HEK293 (cell line): ENCODE measurements around the gene PSMB9.

ENCODE experiments used
- CTCF ChIA-PET: fragments of 350-600 bp; formaldehyde crosslinking; extraction: SDS; loops from one replicate; lab custom pipeline; 2021; ENCODE audit warnings: antibody characterized with exemption; lab: Yijun Ruan, JAX
- POLR2A ChIA-PET: fragments of 300-600 bp; formaldehyde crosslinking; extraction: SDS; loops from one replicate; lab custom pipeline; 2020; ENCODE audit warnings: antibody characterized with exemption, inconsistent platforms; lab: Yijun Ruan, JAX
- H3K27ac ChIP-seq: fragments of 200-500 bp; sonication (Bioruptor generic); 2 replicates; pipeline ENCODE4 v1.5.1; 2014; ENCODE audit warnings: low read depth, low read length, control low read depth, inconsistent platforms; ENCODE audit errors: extremely low read depth
- H3K36me3 ChIP-seq, 2 experiments: fragments of 200-500 bp in 1 of 2; sonication (Bioruptor generic) in 1 of 2; 1 replicate in 1 of 2; 2 replicates in 1 of 2; pipeline ENCODE4 v1.5.1; 2014 to 2017; ENCODE audit warnings: inconsistent platforms in 2 of 2, low read length in 2 of 2; ENCODE audit not compliant: control insufficient read depth in 2 of 2, insufficient read depth in 1 of 2
- H3K4me1 ChIP-seq: fragments of 200-500 bp; sonication (Bioruptor generic); 2 replicates; pipeline ENCODE4 v1.5.1; 2014; ENCODE audit warnings: mild to moderate bottlenecking, low read length, inconsistent platforms; ENCODE audit not compliant: control insufficient read depth, insufficient read depth
- H3K4me3 ChIP-seq: 2 replicates; pipeline ENCODE4 v1.5.1; 2011; ENCODE audit warnings: low read depth, mild to moderate bottlenecking, control low read depth, low read length, moderate library complexity
- H3K9me3 ChIP-seq: fragments of 200-500 bp; sonication (Bioruptor generic); 2 replicates; pipeline ENCODE4 v1.5.1; 2014; ENCODE audit warnings: low read depth, low read length, inconsistent platforms; ENCODE audit not compliant: control insufficient read depth, insufficient read depth
- KLF7 ChIP-seq: fragments of 450-650 bp; formaldehyde crosslinking; IDR thresholded peaks from 2 replicates; pipeline ENCODE4 v1.5.1; 2016; ENCODE audit warnings: missing biosample characterization, missing genetic modification characterization, borderline replicate concordance
- OSR2 ChIP-seq: fragments of 450-650 bp; formaldehyde crosslinking; IDR thresholded peaks from 2 replicates; pipeline ENCODE4 v1.5.1; 2016; ENCODE audit warnings: missing biosample characterization, missing genetic modification characterization
- REST ChIP-seq: fragments of 450-650 bp; formaldehyde crosslinking; IDR thresholded peaks from 2 replicates; pipeline ENCODE4 v1.5.1; 2016; ENCODE audit warnings: missing biosample characterization, missing genetic modification characterization
- SP3 ChIP-seq: fragments of 450-650 bp; formaldehyde crosslinking; IDR thresholded peaks from 2 replicates; pipeline ENCODE4 v1.5.1; 2016; ENCODE audit warnings: missing biosample characterization, missing genetic modification characterization
- YY2 ChIP-seq: fragments of 450-650 bp; formaldehyde crosslinking; IDR thresholded peaks from 2 replicates; pipeline ENCODE4 v1.5.1; 2016; ENCODE audit warnings: missing biosample characterization, missing genetic modification characterization
- ZNF10 ChIP-seq: fragments of 450-650 bp; formaldehyde crosslinking; IDR thresholded peaks from 2 replicates; pipeline ENCODE4 v1.5.1; 2017; ENCODE audit warnings: missing biosample characterization, missing genetic modification characterization
- ZNF138 ChIP-seq: fragments of 450-650 bp; formaldehyde crosslinking; IDR thresholded peaks from 2 replicates; pipeline ENCODE4 v1.5.1; 2016; ENCODE audit warnings: missing biosample characterization, missing genetic modification characterization, borderline replicate concordance
- ZNF155 ChIP-seq: fragments of 450-650 bp; formaldehyde crosslinking; IDR thresholded peaks from 2 replicates; pipeline ENCODE4 v1.5.1; 2016; ENCODE audit warnings: missing biosample characterization, missing genetic modification characterization
- ZNF23 ChIP-seq: fragments of 450-650 bp; formaldehyde crosslinking; IDR thresholded peaks from 2 replicates; pipeline ENCODE4 v1.5.1; 2016; ENCODE audit warnings: missing biosample characterization, missing genetic modification characterization, borderline replicate concordance
- ZNF24 ChIP-seq: fragments of 450-650 bp; formaldehyde crosslinking; IDR thresholded peaks from 2 replicates; pipeline ENCODE4 v1.5.1; 2016; ENCODE audit warnings: missing biosample characterization, missing genetic modification characterization
- ZNF292 ChIP-seq: fragments of 450-650 bp; formaldehyde crosslinking; IDR thresholded peaks from 2 replicates; pipeline ENCODE4 v1.5.1; 2016; ENCODE audit warnings: low read depth, missing biosample characterization, missing genetic modification characterization, borderline replicate concordance
- ZNF311 ChIP-seq: fragments of 450-650 bp; formaldehyde crosslinking; IDR thresholded peaks from 2 replicates; pipeline ENCODE4 v1.5.1; 2017; ENCODE audit warnings: missing biosample characterization, missing genetic modification characterization, borderline replicate concordance
- ZNF324 ChIP-seq: fragments of 450-650 bp; formaldehyde crosslinking; IDR thresholded peaks from 2 replicates; pipeline ENCODE4 v1.5.1; 2016; ENCODE audit warnings: missing biosample characterization, missing genetic modification characterization
- ZNF335 ChIP-seq: fragments of 450-650 bp; formaldehyde crosslinking; conservative IDR thresholded peaks from 2 replicates; pipeline ENCODE4 v1.5.1; 2016; ENCODE audit warnings: missing biosample characterization, missing genetic modification characterization
- ZNF518A ChIP-seq: fragments of 450-650 bp; formaldehyde crosslinking; conservative IDR thresholded peaks from 2 replicates; pipeline ENCODE4 v1.5.1; 2016; ENCODE audit warnings: low read depth, missing biosample characterization, missing genetic modification characterization
- ZNF529 ChIP-seq: fragments of 450-650 bp; formaldehyde crosslinking; IDR thresholded peaks from 2 replicates; pipeline ENCODE4 v1.5.1; 2017; ENCODE audit warnings: missing genetic modification characterization, missing biosample characterization; ENCODE audit not compliant: insufficient replicate concordance
- ZNF621 ChIP-seq: fragments of 450-650 bp; formaldehyde crosslinking; IDR thresholded peaks from 2 replicates; pipeline ENCODE4 v1.5.1; 2017; ENCODE audit warnings: missing biosample characterization, missing genetic modification characterization
- ZNF701 ChIP-seq: fragments of 450-650 bp; formaldehyde crosslinking; IDR thresholded peaks from 2 replicates; pipeline ENCODE4 v1.5.1; 2016; ENCODE audit warnings: missing biosample characterization, missing genetic modification characterization
- ZNF76 ChIP-seq: fragments of 450-650 bp; formaldehyde crosslinking; IDR thresholded peaks from 2 replicates; pipeline ENCODE4; 2016; ENCODE audit warnings: low read depth, missing biosample characterization, missing genetic modification characterization, borderline replicate concordance
- TF ChIP-seq, protein P1 (sequence below): fragments of 450-650 bp; formaldehyde crosslinking; IDR thresholded peaks from 2 replicates; pipeline ENCODE4 v1.5.1; 2016; ENCODE audit warnings: missing biosample characterization, missing genetic modification characterization
- TF ChIP-seq, protein P2 (sequence below): fragments of 450-650 bp; formaldehyde crosslinking; IDR thresholded peaks from 2 replicates; pipeline ENCODE4 v1.5.1; 2016; ENCODE audit warnings: missing biosample characterization, missing genetic modification characterization
- TF ChIP-seq, protein P3 (sequence below): fragments of 450-650 bp; formaldehyde crosslinking; IDR thresholded peaks from 2 replicates; pipeline ENCODE4 v1.5.1; 2016; ENCODE audit warnings: missing biosample characterization, missing genetic modification characterization

Gene PSMB9

GRCh38 chr6:32830936-32831335, 23.1 kb upstream of the PSMB9 start:
- TF ChIP-seq ZNF335 (tag by site-specific recombination) (no peak), ZNF701 (tag by site-specific recombination) (no peak), ZNF621 (tag by site-specific recombination) (no peak), ZNF311 (tag by site-specific recombination) (no peak), ZNF24 (tag by site-specific recombination) (no peak), ZNF10 (no peak), ZNF324 (tag by site-specific recombination) (no peak), ZNF23 (no peak), REST (tag by site-specific recombination) (no peak), OSR2 (tag by site-specific recombination) (no peak), ZNF138 (tag by site-specific recombination) (no peak), SP3 (no peak), ZNF155 (tag by site-specific recombination) (no peak)
- TF ChIP-seq, protein P1, sequence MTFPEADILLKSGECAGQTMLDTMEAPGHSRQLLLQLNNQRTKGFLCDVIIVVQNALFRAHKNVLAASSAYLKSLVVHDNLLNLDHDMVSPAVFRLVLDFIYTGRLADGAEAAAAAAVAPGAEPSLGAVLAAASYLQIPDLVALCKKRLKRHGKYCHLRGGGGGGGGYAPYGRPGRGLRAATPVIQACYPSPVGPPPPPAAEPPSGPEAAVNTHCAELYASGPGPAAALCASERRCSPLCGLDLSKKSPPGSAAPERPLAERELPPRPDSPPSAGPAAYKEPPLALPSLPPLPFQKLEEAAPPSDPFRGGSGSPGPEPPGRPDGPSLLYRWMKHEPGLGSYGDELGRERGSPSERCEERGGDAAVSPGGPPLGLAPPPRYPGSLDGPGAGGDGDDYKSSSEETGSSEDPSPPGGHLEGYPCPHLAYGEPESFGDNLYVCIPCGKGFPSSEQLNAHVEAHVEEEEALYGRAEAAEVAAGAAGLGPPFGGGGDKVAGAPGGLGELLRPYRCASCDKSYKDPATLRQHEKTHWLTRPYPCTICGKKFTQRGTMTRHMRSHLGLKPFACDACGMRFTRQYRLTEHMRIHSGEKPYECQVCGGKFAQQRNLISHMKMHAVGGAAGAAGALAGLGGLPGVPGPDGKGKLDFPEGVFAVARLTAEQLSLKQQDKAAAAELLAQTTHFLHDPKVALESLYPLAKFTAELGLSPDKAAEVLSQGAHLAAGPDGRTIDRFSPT: no peak
- POLR2A ChIA-PET: no interaction called here
- Histone ChIP-seq H3K36me3 (peaks cover 3 to 65% of the 10 kb centered on the region in 2 experiments; a peak in 2 of 3 replicates), H3K4me1 (no peaks in the 10 kb centered on the region), H3K4me3 (no peak overlapping the region), H3K9me3 (no peaks in the 10 kb centered on the region), H3K27ac (no peak overlapping the region)
- CTCF ChIA-PET: interaction anchor here (0.6 to 6.9 kb wide), 4 partner anchors 9 to 55 kb away, joined by 3 to 116 read pairs (median 6); no protein-coding TSS in a partner anchor

DNA sequence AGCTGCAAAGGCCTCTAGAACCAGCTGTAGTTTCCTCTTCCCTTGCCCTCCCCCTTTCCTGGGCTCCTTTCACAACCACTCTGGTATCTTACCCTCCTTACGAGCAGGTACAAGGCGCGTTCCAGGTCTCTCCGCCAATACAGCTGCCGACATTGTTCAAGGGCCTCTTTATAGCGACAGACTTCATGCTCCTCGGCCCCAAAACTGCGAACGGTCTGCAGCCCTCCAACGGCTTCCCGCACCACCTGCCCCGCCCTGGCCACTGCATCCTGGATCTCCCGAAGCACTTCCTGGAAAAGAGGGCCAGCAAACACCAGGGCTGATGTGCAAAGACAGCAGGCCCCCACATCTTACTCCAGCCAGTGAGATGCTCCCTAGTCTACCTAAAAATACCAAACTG, 21.5 kb upstream of the PSMB9 start:
- H3K4me3 ChIP-seq: no peak overlapping the region
- H3K27ac ChIP-seq: no peak overlapping the region
- ChIA-PET POLR2A (interaction anchor here (0.6 kb wide), 1 partner anchor 22 kb away, joined by 7 read pairs; no protein-coding TSS in a partner anchor), CTCF (interaction anchor here (1.6 kb wide), 1 partner anchor 36 kb away, joined by 8 read pairs; no protein-coding TSS in a partner anchor)
- no peaks in the 10 kb centered on the region for H3K4me1 ChIP-seq
- peaks cover 3 to 65% of the 10 kb centered on the region in 2 experiments; a peak in 2 of 3 replicates for H3K36me3 ChIP-seq
- H3K9me3 ChIP-seq: no peaks in the 10 kb centered on the region
- no peak for TF ChIP-seq ZNF292
- no peak for TF ChIP-seq KLF7 (tag by site-specific recombination)
- TF ChIP-seq ZNF76 (tag by site-specific recombination): no peak
- TF ChIP-seq ZNF529: no peak
- TF ChIP-seq ZNF324 (tag by site-specific recombination): no peak
- TF ChIP-seq, protein P2, sequence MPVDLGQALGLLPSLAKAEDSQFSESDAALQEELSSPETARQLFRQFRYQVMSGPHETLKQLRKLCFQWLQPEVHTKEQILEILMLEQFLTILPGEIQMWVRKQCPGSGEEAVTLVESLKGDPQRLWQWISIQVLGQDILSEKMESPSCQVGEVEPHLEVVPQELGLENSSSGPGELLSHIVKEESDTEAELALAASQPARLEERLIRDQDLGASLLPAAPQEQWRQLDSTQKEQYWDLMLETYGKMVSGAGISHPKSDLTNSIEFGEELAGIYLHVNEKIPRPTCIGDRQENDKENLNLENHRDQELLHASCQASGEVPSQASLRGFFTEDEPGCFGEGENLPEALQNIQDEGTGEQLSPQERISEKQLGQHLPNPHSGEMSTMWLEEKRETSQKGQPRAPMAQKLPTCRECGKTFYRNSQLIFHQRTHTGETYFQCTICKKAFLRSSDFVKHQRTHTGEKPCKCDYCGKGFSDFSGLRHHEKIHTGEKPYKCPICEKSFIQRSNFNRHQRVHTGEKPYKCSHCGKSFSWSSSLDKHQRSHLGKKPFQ (tag by site-specific recombination): no peak
- TF ChIP-seq ZNF518A (tag by site-specific recombination): no peak
- TF ChIP-seq ZNF24 (tag by site-specific recombination): no peak
- TF ChIP-seq, protein P3, sequence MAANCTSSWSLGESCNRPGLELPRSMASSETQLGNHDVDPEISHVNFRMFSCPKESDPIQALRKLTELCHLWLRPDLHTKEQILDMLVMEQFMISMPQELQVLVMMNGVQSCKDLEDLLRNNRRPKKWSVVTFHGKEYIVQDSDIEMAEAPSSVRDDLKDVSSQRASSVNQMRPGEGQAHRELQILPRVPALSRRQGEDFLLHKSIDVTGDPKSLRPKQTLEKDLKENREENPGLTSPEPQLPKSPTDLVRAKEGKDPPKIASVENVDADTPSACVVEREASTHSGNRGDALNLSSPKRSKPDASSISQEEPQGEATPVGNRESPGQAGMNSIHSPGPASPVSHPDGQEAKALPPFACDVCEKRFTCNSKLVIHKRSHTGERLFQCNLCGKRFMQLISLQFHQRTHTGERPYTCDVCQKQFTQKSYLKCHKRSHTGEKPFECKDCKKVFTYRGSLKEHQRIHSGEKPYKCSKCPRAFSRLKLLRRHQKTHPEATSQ (tag by site-specific recombination): no peak
- no peak for TF ChIP-seq YY2
